Effector CD4-positive, alpha-beta T cell (primary cell): Measurements from ENCODE around the gene ASCL3.
"Not testable (repeated sequence)": the region's sequence is repeated elsewhere in the genome, so short reads cannot be mapped to it uniquely, and the experiment has no call there.

Experiments used
- DNase-seq: peaks from one replicate; pipeline ENCODE4 v3.0.0-alpha.2; 2020

ASCL3 gene

DNA sequence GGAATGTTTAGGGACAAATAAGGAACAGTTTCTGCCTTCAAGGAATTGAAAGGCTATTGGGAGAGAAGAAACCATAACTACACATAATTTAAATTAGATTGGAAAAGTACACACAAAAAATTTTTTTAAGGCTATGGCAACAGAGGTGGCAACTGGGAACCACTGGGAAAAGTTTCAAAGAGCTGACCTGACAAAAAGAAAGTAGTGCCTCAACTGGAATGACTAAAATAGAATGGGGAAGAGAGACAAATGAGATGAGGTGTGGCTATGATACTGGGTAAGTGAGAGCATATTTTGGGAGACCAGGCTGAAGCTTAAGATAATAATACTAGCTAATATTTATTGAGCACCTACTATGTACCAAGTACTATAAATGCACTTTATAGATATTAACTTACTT lies 34.7 kb downstream of the ASCL3 start:
- DNase-seq = no peak

DNA sequence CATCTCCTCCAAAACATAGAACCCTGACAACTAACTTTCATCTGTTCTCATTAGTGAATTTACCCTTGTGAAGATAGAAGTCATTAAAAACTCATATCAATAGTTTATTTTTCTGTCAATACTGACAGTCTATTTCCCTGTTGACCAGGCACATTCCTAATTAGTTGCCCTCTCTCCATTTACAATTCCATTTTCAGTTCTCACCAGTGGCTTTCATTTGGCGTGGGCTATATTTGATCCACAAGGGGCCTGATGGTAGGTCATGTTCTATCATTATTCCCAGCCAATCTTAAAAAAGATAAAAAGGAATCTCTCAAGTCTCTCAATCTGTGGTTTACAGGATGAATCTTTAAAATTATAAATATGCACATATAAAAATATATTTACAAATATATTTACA lies 35.7 kb downstream of the ASCL3 start:
- DNase-seq = no peak

DNA sequence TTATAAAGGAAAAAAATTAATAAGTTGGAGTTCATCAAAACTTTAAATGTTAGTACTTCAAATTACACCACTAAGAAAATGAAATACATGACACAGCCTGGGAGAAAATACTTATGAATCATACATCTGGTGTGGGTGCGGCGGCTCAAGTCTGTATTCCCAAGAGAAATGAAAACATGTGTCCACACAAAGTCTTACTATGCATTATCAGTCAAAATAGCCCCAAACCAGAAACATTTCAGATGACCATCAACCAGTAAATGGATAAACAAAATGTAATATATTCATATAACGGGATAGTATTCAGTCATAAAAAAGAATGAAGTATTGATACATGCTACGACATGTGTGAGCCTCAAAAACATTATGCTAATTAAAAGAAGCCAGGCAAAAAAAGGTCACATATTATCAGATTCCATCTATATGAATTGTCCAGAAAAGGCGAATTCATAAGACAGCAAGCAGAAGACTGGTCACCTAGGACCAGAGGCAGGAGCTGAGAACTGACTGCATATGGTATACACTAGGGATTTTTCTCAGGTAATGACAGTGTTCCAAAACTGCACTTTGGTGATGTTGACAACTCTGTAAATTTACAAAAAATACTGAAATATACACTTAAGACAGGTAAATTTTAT lies 37.2 kb downstream of the ASCL3 start:
- no peak for DNase-seq

DNA sequence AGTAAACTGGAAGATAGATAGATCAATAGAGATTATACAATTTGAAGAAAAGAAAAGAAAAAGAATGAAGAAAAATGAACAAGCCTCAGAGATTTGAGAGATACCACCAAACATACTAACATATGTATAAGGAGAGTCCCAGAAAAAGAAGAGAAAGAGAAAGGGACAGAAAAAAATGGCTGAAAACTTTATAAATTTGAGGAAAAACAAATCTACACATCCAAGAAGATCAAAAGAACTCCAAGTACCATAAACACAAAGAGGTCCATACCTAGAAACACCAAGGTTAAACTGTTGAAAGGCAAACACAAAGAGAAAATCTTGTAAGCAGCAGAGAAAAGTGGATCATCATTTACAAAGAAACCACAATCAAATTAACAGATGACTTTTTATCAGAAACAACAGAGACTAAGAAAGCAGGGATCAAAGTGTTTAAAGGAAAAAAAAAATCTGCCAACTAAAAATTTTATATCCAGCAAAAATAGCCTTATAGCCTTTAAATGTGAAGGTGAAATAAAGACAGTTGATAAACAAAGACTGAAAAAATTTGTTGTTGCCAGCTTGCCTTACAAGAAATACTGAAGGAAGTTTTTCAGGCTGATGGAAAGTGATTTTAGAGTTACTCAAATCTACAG lies 43.6 kb downstream of the ASCL3 start:
- no peak for DNase-seq

DNA sequence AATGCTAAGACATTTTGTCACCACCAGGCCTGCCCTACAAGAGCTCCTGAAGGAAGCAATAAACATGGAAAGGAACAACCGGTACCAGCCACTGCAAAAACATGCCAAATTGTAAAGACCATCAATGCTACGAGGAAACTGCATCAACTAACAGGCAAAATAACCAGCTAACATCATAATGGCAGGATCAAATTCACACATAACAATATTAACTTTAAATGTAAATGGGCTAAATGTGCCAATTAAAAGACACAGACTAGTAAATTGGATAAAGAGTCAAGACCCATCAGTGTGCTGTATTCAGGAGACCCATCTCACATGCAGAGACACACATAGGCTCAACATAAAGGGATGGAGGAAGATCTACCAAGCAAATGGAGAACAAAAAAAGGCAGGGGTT lies 51.6 kb downstream of the ASCL3 start:
- DNase-seq = not testable (repeated sequence)
